Activated CD4-positive, alpha-beta T cell treated with anti-CD3 and anti-CD28 coated beads for 36 hours (primary cell): ENCODE data around the gene RNF135. TPM values are rescaled to one million over a fixed set of nuclear protein-coding genes. Genes with fewer than 3 reads are reported as not detected.
A peak's percentile ranks its signal among the peaks of the same experiment; 100 is the strongest.
"Not testable (repeated sequence)": the region's sequence is repeated elsewhere in the genome, so short reads cannot be mapped to it uniquely, and the experiment has no call there.

ENCODE experiments used
- ATAC-seq: fragments of 200-7000 bp; cut with Tn5 transposase; one replicate; pipeline ENCODE4 v1.10.0; 2021; ENCODE audit warnings: mild to moderate bottlenecking, moderate library complexity
- CTCF ChIA-PET: fragments of 350-600 bp; sonication (Branson Sonifier 250); formaldehyde crosslinking; loops from one replicate; lab custom pipeline; 2021; ENCODE audit warnings: antibody characterized with exemption; lab: Charles Lee
- POLR2A ChIA-PET: fragments of 350-600 bp; sonication (Branson Sonifier 250); formaldehyde crosslinking; loops from one replicate; lab custom pipeline; 2021; ENCODE audit warnings: antibody characterized with exemption, inconsistent platforms; lab: Charles Lee
- DNase-seq: peaks from one replicate; pipeline ENCODE4 v3.0.0-alpha.2; 2020
- H3K27ac Mint-ChIP-seq: one replicate; pipeline ENCODE4 v1.8.0; 2021; ENCODE audit warnings: mixed read lengths
- H3K27me3 Mint-ChIP-seq: one replicate; pipeline ENCODE4 v1.8.0; 2021; ENCODE audit warnings: mixed read lengths
- H3K36me3 Mint-ChIP-seq: one replicate; pipeline ENCODE4 v1.8.0; 2021; ENCODE audit warnings: low read depth, mixed read lengths
- H3K4me1 Mint-ChIP-seq: one replicate; pipeline ENCODE4 v1.8.0; 2021; ENCODE audit warnings: mixed read lengths
- H3K4me3 Mint-ChIP-seq: one replicate; pipeline ENCODE4 v1.8.0; 2021; ENCODE audit warnings: mild to moderate bottlenecking, moderate library complexity, mixed read lengths
- H3K9me3 Mint-ChIP-seq: one replicate; pipeline ENCODE4 v1.8.0; 2021; ENCODE audit warnings: low read depth, mixed read lengths
- intact Hi-C, 2 experiments: fragments of 100-400 bp; cut with DNase I in 1 of 2; cut with micrococcal nuclease in 1 of 2; formaldehyde crosslinking; loops; one replicate each; pipeline versions ENCODE4 v1.14.2 to v1.15.1; 2022 to 2024; cut with DNase I, micrococcal nuclease
- total RNA-seq, 2 experiments: library from RNA; stranded (reverse); gene quantifications; one replicate each; pipeline ENCODE4 v1.2.3, GENCODE V29; 2021

RNF135 gene
- total RNA-seq, 2 experiments from 2014 or later: 5.8 to 6.0 TPM

- intact Hi-C loops: no loop called here
- H3K27ac Mint-ChIP-seq: no peak overlapping the region
- H3K4me3 Mint-ChIP-seq: no peak overlapping the region
- peaks cover 8% of the 10 kb centered on the region for H3K4me1 Mint-ChIP-seq
- H3K36me3 Mint-ChIP-seq: no peaks in the 10 kb centered on the region
- POLR2A ChIA-PET: no interaction called here
- ATAC-seq: no peak
- H3K27me3 Mint-ChIP-seq: no peaks in the 10 kb centered on the region
- H3K9me3 Mint-ChIP-seq: no peaks in the 10 kb centered on the region
- CTCF ChIA-PET: no interaction called here
- no peak for DNase-seq
Measured at GRCh38 chr17:30957741-30958140, 13.1 kb upstream of the RNF135 start.

GRCh38 chr17:30958187-30958586 lies 12.7 kb upstream of the RNF135 start:
- Mint-ChIP-seq H3K36me3 (no peaks in the 10 kb centered on the region), H3K27me3 (no peaks in the 10 kb centered on the region), H3K4me3 (no peak overlapping the region), H3K4me1 (peaks cover 8% of the 10 kb centered on the region), H3K9me3 (no peaks in the 10 kb centered on the region), H3K27ac (no peak overlapping the region)
- ATAC-seq (no peak), DNase-seq (no peak)
- CTCF ChIA-PET: no interaction called here
- intact Hi-C loops: no loop called here
- POLR2A ChIA-PET: interaction anchor here (0.6 kb wide), 1 partner anchor 137 kb away, joined by 3 read pairs; the partner anchor contains the start of gene NF1

GRCh38 chr17:30961209-30962188 lies 9.3 kb upstream of the RNF135 start:
- ChIA-PET POLR2A (no interaction called here), CTCF (interaction anchor here (1.0 kb wide), 1 partner anchor 9 kb away, joined by 6 read pairs; the partner anchor contains the start of gene RNF135)
- H3K36me3 Mint-ChIP-seq: no peaks in the 10 kb centered on the region
- no peak overlapping the region for H3K4me3 Mint-ChIP-seq
- H3K27ac Mint-ChIP-seq: no peak overlapping the region
- ATAC-seq (peak; percentile 60), DNase-seq (peak; percentile 44)
- peaks cover 8% of the 10 kb centered on the region for H3K4me1 Mint-ChIP-seq
- intact Hi-C loops: no loop called here
- no peaks in the 10 kb centered on the region for H3K27me3 Mint-ChIP-seq
- no peaks in the 10 kb centered on the region for H3K9me3 Mint-ChIP-seq

GRCh38 chr17:30964312-30964711 lies 6.5 kb upstream of the RNF135 start:
- DNase-seq, CTCF ChIA-PET, H3K4me3 Mint-ChIP-seq: not testable (repeated sequence)

GRCh38 chr17:30964876-30965275 lies 6.0 kb upstream of the RNF135 start:
- intact Hi-C loops: no loop called here
- Mint-ChIP-seq H3K36me3 (no peaks in the 10 kb centered on the region), H3K4me1 (peaks cover 19% of the 10 kb centered on the region), H3K27ac (no peak overlapping the region), H3K4me3 (no peak overlapping the region), H3K27me3 (peaks cover 7% of the 10 kb centered on the region), H3K9me3 (no peaks in the 10 kb centered on the region)
- ChIA-PET POLR2A (interaction anchor here (0.6 kb wide), 1 partner anchor 78 kb away, joined by 3 read pairs; no protein-coding TSS in a partner anchor), CTCF (no interaction called here)
- DNase-seq (no peak), ATAC-seq (no peak)

More at GRCh38 chr17:30964312-30964711, 6.5 kb upstream of the RNF135 start:
- ATAC-seq, H3K9me3 Mint-ChIP-seq, H3K36me3 Mint-ChIP-seq, POLR2A ChIA-PET, H3K27me3 Mint-ChIP-seq, H3K27ac Mint-ChIP-seq, intact Hi-C loops: not testable (repeated sequence)
- peaks cover 17% of the 10 kb centered on the region for H3K4me1 Mint-ChIP-seq

- Mint-ChIP-seq H3K4me1 (peaks cover 28% of the 10 kb centered on the region), H3K9me3 (no peaks in the 10 kb centered on the region), H3K27ac (no peak overlapping the region), H3K27me3 (peaks cover 9% of the 10 kb centered on the region), H3K4me3 (no peak overlapping the region), H3K36me3 (no peaks in the 10 kb centered on the region)
- ATAC-seq (no peak), DNase-seq (no peak)
- ChIA-PET CTCF (no interaction called here), POLR2A (no interaction called here)
- intact Hi-C loops: no loop called here
Measured at GRCh38 chr17:30965686-30966085, 5.2 kb upstream of the RNF135 start.

GRCh38 chr17:30967911-30968310 lies 2.9 kb upstream of the RNF135 start:
- ATAC-seq, H3K4me3 Mint-ChIP-seq, intact Hi-C loops, H3K9me3 Mint-ChIP-seq, H3K27me3 Mint-ChIP-seq, DNase-seq, H3K27ac Mint-ChIP-seq: not testable (repeated sequence)
- ChIA-PET POLR2A (interaction anchor here (0.6 kb wide), 1 partner anchor 367 kb away, joined by 4 read pairs; no protein-coding TSS in a partner anchor), CTCF (interaction anchor here (0.7 to 1.9 kb wide), 2 partner anchors 248 to 369 kb away, joined by 4 to 7 read pairs; no protein-coding TSS in a partner anchor)
- Mint-ChIP-seq H3K4me1 (peaks cover 34% of the 10 kb centered on the region), H3K36me3 (peaks cover 10% of the 10 kb centered on the region)

- peaks cover 36% of the 10 kb centered on the region for H3K4me1 Mint-ChIP-seq
- peaks cover 18% of the 10 kb centered on the region for H3K36me3 Mint-ChIP-seq
- peak overlapping the region; percentile 95 for H3K27ac Mint-ChIP-seq
- H3K4me3 Mint-ChIP-seq: peak overlapping the region; percentile 93
- peak; percentile 58 for ATAC-seq
- H3K9me3 Mint-ChIP-seq: no peaks in the 10 kb centered on the region
- H3K27me3 Mint-ChIP-seq: peaks cover 9% of the 10 kb centered on the region
- intact Hi-C loops: loop anchor here (1.0 to 5.0 kb wide), 7 partner anchors 37 to 402 kb away; partner anchors contain the start of genes EVI2B (in 1 of the 2) and TEFM (in 1 of the 2)
- DNase-seq: peak; percentile 71
- CTCF ChIA-PET: interaction anchor here (0.6 to 2.0 kb wide), 19 partner anchors 9 to 842 kb away, joined by 3 to 16 read pairs (median 3); partner anchors contain the start of gene CRLF3
- POLR2A ChIA-PET: interaction anchor here (0.6 to 0.9 kb wide), 3 partner anchors 13 to 567 kb away, joined by 3 to 4 read pairs (median 3); no protein-coding TSS in a partner anchor
Measured at GRCh38 chr17:30969989-30970830, 629 bp upstream of the RNF135 start.

- CTCF ChIA-PET: no interaction called here
Measured at GRCh38 chr17:30975042-30975820, 4.4 kb downstream of the RNF135 start.

GRCh38 chr17:30979919-30980318 lies 9.1 kb downstream of the RNF135 start:
- H3K9me3 Mint-ChIP-seq, intact Hi-C loops, CTCF ChIA-PET, H3K4me3 Mint-ChIP-seq, DNase-seq, H3K27ac Mint-ChIP-seq, ATAC-seq, POLR2A ChIA-PET, H3K36me3 Mint-ChIP-seq, H3K27me3 Mint-ChIP-seq, H3K4me1 Mint-ChIP-seq: not testable (repeated sequence)

More at GRCh38 chr17:30975042-30975820, 4.4 kb downstream of the RNF135 start:
- intact Hi-C loops: no loop called here
- Mint-ChIP-seq H3K4me1 (peaks cover 21% of the 10 kb centered on the region), H3K36me3 (peaks cover 24% of the 10 kb centered on the region), H3K4me3 (no peak overlapping the region), H3K27me3 (no peaks in the 10 kb centered on the region), H3K9me3 (no peaks in the 10 kb centered on the region), H3K27ac (no peak overlapping the region)
- POLR2A ChIA-PET: no interaction called here
- no peak for DNase-seq
- ATAC-seq: no peak
